SK-N-DZ (cell line): ENCODE measurements around the gene B9D1.

Experiments used
- DNase-seq: peaks from one replicate; pipeline ENCODE4 v3.0.0-alpha.2; 2015; ENCODE audit warnings: low spot score

B9D1 gene

GRCh38 chr17:19376811-19377210, 14.3 kb upstream of the B9D1 start:
- DNase-seq = no peak

- DNase-seq = no peak
Observed at GRCh38 chr17:19375732-19376131, 13.2 kb upstream of the B9D1 start.

DNA sequence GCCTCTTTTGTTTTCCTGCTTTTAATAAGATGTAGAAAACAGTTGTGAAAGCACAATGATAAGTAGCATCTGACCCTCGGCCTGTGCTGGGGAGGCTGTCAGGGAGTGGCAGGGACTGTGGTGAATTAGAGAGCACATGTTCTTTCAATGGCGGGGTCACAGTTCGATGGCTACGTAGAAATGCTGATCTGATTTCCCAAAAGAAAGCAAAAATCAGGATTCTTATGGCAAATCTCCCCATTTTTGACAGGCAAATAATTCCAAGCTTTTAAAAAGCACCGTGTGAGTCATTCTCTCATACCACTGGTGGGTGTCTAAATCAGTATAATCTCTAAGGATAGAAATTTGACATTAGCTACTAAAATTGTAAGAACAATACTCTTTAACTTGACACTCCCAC, 11.6 kb upstream of the B9D1 start:
- no peak for DNase-seq

- no peak for DNase-seq
Observed at GRCh38 chr17:19372866-19373504, 10.5 kb upstream of the B9D1 start.

DNA sequence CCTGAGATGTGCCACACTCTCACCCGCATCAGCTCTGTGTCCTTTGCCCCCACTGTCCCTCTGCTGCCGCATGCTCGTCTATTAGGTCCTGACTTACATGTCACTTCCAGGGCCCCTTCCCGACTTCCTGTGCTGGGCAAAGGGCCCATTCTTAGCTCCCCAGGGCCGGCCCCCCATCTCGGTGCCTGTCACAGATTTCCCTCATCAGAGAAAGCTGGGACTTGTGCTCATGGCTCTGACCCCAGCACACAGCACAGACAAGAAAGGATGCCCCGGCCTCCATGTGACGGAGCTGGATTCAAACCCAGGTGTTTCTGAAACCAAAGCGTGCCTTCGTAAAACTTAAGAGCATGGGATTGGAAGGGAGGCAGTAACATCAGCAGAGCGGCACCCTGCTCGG, 9.9 kb upstream of the B9D1 start:
- DNase-seq = no peak

DNA sequence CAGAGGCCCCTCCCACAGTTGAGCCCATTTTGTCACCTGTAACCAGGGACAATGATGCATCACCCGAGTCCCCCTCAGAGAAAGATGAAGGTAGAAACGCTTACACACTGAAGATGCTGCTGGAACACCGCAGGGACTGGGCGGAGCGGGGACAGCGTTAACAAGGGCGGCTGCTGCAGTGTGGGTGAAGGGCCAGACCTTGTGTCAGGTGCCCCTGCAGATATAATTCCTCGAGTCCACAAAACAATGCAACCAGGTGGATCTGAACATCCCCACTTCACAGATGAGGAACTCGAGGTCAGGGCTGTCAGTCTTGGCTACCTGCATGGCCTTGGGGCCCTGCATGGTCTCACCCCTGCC, 9.5 kb upstream of the B9D1 start:
- no peak for DNase-seq

DNA sequence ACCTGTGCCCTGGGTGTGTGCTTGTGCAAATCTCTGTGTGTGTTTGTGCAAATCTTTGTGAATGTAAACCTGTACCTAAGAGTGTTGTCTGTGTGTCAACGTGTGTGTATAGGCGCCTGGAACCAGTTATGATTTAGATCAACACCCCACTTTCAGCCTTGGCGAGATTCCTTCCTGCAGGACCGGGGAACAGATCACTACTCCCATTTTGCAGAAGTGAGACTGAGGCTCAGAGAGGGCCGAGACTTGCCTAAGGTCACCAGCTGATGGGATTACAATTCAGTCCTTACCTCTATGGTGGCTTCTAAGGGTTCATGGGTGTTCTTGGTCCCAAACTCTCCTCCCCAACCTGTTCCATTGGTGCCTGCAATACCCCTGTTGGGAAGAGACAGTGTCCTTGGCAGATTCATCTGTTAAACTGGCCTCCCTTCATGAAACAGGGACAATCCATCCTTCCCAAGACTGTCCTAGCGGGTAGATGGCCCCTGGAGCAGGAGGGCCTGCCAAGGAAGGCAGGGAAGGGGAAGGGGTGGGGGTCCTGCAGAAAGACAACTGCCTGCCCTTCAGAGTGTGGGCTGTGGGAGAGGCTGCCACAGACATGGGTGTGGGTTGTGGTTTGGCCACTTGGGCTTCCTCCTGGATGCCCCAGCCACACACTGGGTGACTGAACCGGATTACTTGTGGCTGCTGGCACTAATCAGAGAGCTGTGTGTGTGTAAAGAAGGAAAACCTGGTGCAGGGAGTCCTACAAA, 8.9 kb upstream of the B9D1 start:
- DNase-seq = no peak

- no peak for DNase-seq
Observed at GRCh38 chr17:19370493-19370960, 8.0 kb upstream of the B9D1 start.

DNA sequence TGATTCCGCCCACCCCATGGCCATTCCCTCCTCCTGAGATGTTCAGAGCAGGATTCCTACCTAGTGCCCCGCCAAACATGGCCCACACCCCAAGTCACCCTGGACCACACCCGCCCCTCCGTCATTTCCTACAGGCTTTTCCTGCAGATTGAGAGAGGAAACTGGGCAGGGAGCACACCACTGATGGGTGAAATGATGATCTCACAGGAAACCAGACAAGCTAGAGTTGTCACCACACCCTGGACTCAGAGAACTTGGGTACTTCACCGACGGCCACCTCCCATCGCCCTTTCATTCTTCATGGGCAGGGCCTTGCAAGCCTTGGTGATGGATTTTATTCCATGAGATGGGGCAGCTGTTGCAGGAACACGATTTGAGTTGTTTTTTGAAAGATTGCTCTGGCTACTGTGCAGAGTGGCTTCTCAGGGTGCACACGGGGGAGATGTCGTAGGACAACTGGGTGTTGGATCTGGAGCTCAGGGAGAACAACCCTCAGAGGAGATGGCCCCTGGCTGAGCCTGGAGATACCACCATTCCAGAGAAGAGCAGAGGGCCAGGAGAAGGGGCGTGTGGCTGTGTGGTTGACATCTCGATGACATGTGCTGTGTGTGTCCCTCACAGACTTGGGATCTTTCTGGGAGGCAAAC, 7.4 kb upstream of the B9D1 start:
- DNase-seq = no peak

DNA sequence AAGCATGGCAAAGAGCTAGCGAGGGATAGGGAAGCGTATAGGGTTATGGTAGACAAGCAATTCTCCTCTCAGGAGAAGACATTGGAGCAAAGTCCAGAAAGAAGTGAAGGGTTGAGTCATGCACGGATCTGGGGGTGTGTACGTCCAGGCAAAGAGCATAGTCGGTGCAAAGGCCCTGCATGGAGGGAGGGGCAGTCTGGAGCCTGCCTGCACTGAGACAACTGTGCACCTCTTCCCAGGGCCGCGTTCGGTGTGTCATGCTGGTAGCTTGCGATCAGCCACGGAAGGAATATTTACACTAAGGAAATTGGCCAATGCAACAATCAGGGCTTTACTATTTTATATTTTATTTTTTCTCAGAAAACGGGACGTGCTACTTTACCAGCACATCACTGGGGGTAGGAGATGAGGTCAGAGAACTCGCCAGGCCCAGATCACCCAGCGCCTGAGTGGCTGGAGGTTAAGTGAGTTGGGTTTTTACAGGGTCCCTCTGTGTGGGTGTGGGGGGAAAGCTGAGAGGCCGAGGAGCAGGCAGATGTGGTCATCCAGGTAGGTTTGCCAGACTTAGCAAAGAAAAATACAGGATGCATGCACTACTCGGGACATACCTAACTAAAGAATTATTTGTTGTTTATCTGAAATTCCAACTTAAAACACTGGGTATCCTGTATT, 6.7 kb upstream of the B9D1 start:
- no peak for DNase-seq

- DNase-seq = no peak
Observed at GRCh38 chr17:19368229-19368628, 5.7 kb upstream of the B9D1 start.

GRCh38 chr17:19366637-19366972, 4.1 kb upstream of the B9D1 start:
- DNase-seq = no peak

- no peak for DNase-seq
Observed at GRCh38 chr17:19365833-19366636, 3.5 kb upstream of the B9D1 start.

GRCh38 chr17:19365499-19365817, 2.9 kb upstream of the B9D1 start:
- DNase-seq = no peak

GRCh38 chr17:19364699-19365498, 2.4 kb upstream of the B9D1 start:
- no peak for DNase-seq

DNA sequence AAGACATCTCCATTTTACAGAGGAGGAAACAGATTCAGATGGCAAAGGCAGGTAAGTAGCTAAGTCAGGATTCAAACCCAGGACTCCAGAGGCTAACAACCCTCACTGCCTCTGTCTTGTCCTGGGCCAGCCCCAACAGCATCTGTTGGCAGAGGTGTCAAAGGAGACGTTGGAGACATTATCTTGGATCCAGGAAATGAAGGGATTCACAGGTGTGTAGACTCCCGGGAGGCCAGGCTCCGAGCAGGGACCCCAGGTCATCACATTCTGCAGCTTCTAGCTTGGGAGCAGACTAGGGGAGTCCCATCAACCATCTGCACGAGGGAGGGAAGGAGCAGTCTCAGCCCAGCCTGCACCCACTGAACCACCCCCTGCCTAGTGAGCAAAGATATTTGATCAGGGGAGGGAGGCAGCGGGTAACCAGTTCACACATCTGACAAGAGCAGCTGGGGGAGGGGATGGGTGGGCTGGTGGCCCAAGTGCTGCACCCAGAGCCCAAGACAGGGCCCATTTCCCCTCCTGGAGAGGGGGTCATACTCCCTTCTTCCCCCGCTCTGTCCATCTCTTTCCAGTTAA, 1.0 kb upstream of the B9D1 start:
- DNase-seq = no peak

- DNase-seq = no peak
Observed at GRCh38 chr17:19363114-19363438, 553 bp upstream of the B9D1 start.

DNA sequence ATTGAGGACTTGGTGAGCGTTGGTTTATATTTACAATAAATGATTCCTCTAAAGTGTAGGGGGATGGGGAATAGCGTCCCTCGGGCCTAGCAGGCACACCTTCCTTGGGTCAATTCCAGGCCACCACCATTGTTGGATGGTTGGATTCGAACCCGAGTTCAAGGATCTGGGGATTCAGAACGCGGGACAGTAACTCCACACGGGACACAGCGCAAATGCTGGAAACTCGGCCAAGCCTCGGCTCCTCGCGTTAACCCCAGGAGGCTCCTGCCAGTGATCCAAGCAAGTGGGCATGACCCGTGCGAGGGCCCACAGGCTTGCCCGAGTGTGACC, 613 bp downstream of the B9D1 start:
- no peak for DNase-seq

DNA sequence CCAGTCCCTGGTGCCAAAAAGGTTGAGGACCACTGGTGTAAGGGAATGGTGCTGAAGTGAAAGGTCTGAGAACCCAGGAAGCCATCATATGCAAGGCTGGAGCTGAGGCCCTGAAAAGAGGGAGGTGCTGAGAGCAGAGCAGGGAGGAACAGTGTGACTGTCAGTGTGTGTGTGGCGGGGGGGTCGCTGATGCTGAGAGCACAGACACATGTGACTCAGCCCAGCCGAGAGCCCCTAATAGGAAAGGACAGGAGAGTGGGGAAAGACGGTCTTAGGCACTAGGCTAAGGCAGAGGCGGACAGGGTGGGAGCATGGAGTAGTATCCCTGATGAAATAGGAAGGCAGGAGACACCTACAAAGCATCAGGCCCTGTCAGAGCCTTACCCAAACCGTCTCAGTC, 1.2 kb downstream of the B9D1 start:
- no peak for DNase-seq

DNA sequence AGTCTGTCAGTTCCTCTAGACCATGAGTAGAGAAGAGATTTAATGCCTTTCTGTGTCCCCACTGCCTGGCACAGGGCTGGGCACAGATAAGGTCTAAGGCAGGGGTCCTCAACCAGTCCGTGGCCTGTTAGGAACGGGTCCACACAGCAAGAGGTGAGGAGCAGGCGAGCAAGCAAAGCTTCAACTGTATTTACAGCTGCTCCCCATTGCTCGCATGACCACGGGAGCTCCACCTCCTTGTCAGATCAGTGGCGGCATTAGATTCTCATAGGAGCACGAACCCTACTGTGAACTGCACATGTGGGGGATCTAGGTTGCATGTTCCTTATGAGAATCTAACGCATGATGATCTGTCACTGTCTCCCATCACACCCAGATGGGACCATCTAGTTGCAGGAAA, 1.8 kb downstream of the B9D1 start:
- DNase-seq = no peak

DNA sequence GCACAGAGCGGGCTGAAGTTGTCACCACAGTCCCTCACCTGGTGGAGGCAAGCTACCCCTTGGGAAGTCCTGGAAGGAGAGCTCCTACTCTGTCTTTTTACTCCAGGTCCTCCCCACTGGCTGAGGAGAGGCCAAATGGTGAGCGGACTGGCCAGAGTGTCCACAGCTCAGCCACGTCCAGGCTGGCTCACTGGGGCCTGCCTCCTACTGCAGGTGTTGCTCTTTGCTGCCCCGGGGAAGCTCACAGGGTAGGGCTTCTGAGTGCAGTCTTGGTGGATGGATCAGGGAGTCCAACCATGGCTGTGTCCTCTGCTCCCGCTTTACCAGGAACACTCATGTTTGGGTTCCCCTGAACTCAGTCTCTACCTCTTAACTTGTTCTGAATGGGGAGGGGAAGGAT, 2.7 kb downstream of the B9D1 start:
- DNase-seq = no peak
